Heart right ventricle (tissue), 16 donors: Measurements from ENCODE around the gene NACC2. TPM values are rescaled to one million over a fixed set of nuclear protein-coding genes. Genes with fewer than 3 reads are reported as not detected.

ENCODE experiments used
- ATAC-seq, 8 donors: fragments of 200-7000 bp; cut with Tn5 transposase; one replicate each; pipeline ENCODE4 v1.9.1; 2020; ENCODE audit warnings: mild to moderate bottlenecking in 8 of 8, moderate library complexity in 8 of 8, moderate number of reproducible peaks in 1 of 8
- DNase-seq, 2 donors: peaks; one replicate each; pipeline ENCODE4 v3.0.0-alpha.2; 2020
- H3K27ac ChIP-seq, 10 donors: fragments of 200-600 bp; sonication (generic) in 2 of 10; one replicate each; pipeline versions ENCODE4 v1.5.0 to v1.8.0; 2020 to 2022; ENCODE audit warnings: mild to moderate bottlenecking in 3 of 10
- H3K27me3 ChIP-seq, 7 donors: fragments of 200-600 bp; one replicate each; pipeline ENCODE4 v1.8.0; 2021 to 2022; ENCODE audit warnings: mild to moderate bottlenecking in 2 of 7
- H3K36me3 ChIP-seq, 9 donors: fragments of 200-600 bp; sonication (generic) in 1 of 9; one replicate each; pipeline versions ENCODE4 v1.5.0 to v1.8.0; 2020 to 2022; ENCODE audit warnings: mild to moderate bottlenecking in 2 of 9
- H3K4me1 ChIP-seq, 9 donors: fragments of 200-600 bp; sonication (generic) in 1 of 9; one replicate each; pipeline versions ENCODE4 v1.5.0 to v1.8.0; 2020 to 2022; ENCODE audit warnings: mild to moderate bottlenecking in 4 of 9
- H3K4me3 ChIP-seq, 10 donors: fragments of 200-600 bp; sonication (generic) in 2 of 10; one replicate each; pipeline versions ENCODE4 v1.5.0 to v1.8.0; 2020 to 2022; ENCODE audit warnings: mild to moderate bottlenecking in 7 of 10, moderate library complexity in 2 of 10
- H3K9me3 ChIP-seq, 11 donors: fragments of 200-600 bp in 10 of 11; sonication (generic) in 2 of 11; one replicate each; pipeline versions ENCODE4 v1.5.0 to v1.8.0; 2013 to 2022; ENCODE audit warnings: mild to moderate bottlenecking in 2 of 11, control low read depth in 1 of 11, moderate library complexity in 1 of 11
- CTCF ChIP-seq, 9 donors: fragments of 200-600 bp; sonication (generic) in 2 of 9; IDR thresholded peaks; one replicate each; pipeline versions ENCODE4 v1.5.0 to v1.8.0; 2021 to 2022; ENCODE audit warnings: antibody characterized with exemption in 9 of 9, mild to moderate bottlenecking in 5 of 9, moderate library complexity in 1 of 9
- WGBS, 2 donors: extraction: QIAGEN DNeasy Blood & Tissue Kit; methylation state at CpG; one replicate each; pipeline ENCODE4 v1.1.7; 2013; ENCODE audit warnings: inconsistent platforms in 1 of 2; 5-methylcytosine and 5-hydroxymethylcytosine counted together
- intact Hi-C, 10 donors: fragments of 100-400 bp; cut with DNase I; formaldehyde crosslinking; loops; one replicate each; pipeline versions ENCODE4 v1.11.1 to v1.14.2; 2022
- polyA plus RNA-seq, 2 donors: library from polyadenylated mRNA; stranded (reverse); fragments of 200-250 nt; gene quantifications; one replicate each; pipeline ENCODE4 v1.2.3, GENCODE V29; 2013
- total RNA-seq, 10 donors: library from RNA; stranded (reverse); fragmentation: NEBNext Ultra II Directional in 3 of 10; extraction: Animal tissue kit (Norgen Biotek cat#: 25700) in 3 of 10; gene quantifications; one replicate each; pipeline versions ENCODE4 v1.2.1 to v1.2.4, GENCODE V29; 2021 to 2023
- donor health status: Arrhythmogenic right ventricular cardiomyopathy.
- donor health status: ischemic (EF 13 %, LVEDD 7.1; RV severe dilation, severe dysfunction).
- donor health status: healthy with polysubstance abuse.
- donor health status: DM: no; HTN: yes; CAD: no.
- donor health status: DM: no; HTN: no; CAD: no.
- donor health status: ischemic (EF 25% LVEDD 6.9; RV normal size, moderate dysfunction).
- donor health status: ischemic (EF 25% LVEDD 5.7; RV mildly dilated, moderate dysfunction).
- donor health status: healthy.
- donor health status: DM: yes; HTN: yes; CAD: no.
- donor health status: Ischemic cardiomyopathy.
- donor health status: ischemic (EF 35%, LVEDD 5.7; RV mildly dilated, moderate dysfunction).
- donor health status: nonischemic (EF 11% LVEDD 7.7; RV severe dilation, severe dysfunction).
- donor health status: DM: yes; HTN: yes; CAD: no.
- donor health status: PGD.
- donor health status: ischemic (EF 29% LVEDD 5.4; RV normal size, mild dysfunction).
- donor health status: nonischemic (EF 23%, LVEDD 6.1; RV moderate dilation, normal function).

NACC2 gene
- total and polyA plus RNA-seq, 12 donors = 15.6 to 55.1 (median 39.7) TPM

- Histone ChIP-seq H3K9me3 (no peaks in the 10 kb centered on the region), H3K4me1 (peaks cover 27 to 62% (median 55%) of the 10 kb centered on the region in 9 donors), H3K4me3 (no peak overlapping the region), H3K36me3 (peaks cover 0 to 22% (median 0%) of the 10 kb centered on the region in 9 donors), H3K27ac (peak overlapping the region in 7 of 10 donors; percentile 3 to 70 (median 43)), H3K27me3 (no peaks in the 10 kb centered on the region)
- ATAC-seq = peak in 6 of 8 donors; percentile 8 to 40 (median 28)
- intact Hi-C loops = no loop called here
- TF ChIP-seq CTCF (IDR thresholded peaks at IDR 0.05) = no peak
- DNase-seq = peak in 1 of 2 donors; percentile 24
- 59 to 70% methylated on average over 6 of the region's 6 CpGs for WGBS, 2 donors
These were observed 15.2 kb downstream of the NACC2 start for GRCh38 chr9:136079916-136080246.

- Histone ChIP-seq H3K9me3 (no peaks in the 10 kb centered on the region), H3K4me3 (no peak overlapping the region), H3K27ac (peak overlapping the region in 7 of 10 donors; percentile 3 to 70 (median 43)), H3K36me3 (peaks cover 0 to 26% (median 0%) of the 10 kb centered on the region in 9 donors), H3K4me1 (peaks cover 24 to 57% (median 50%) of the 10 kb centered on the region in 9 donors), H3K27me3 (no peaks in the 10 kb centered on the region)
- DNase-seq (peak; percentile 12 to 23), ATAC-seq (peak in 6 of 8 donors; percentile 12 to 44 (median 30))
- 53 to 64% methylated on average over 16 of the region's 16 CpGs for WGBS, 2 donors
- intact Hi-C loops = no loop called here
- TF ChIP-seq CTCF (IDR thresholded peaks at IDR 0.05) = no peak
These were observed 15.7 kb downstream of the NACC2 start for GRCh38 chr9:136079211-136079915.

- peaks cover 0 to 24% (median 0%) of the 10 kb centered on the region in 9 donors for H3K36me3 ChIP-seq
- DNase-seq (peak in 1 of 2 donors; percentile 9), ATAC-seq (no peak)
- no peaks in the 10 kb centered on the region for H3K27me3 ChIP-seq
- no peak overlapping the region for H3K4me3 ChIP-seq
- peak overlapping the region in 2 of 10 donors; percentile 56 to 70 for H3K27ac ChIP-seq
- H3K4me1 ChIP-seq = peaks cover 24 to 59% (median 49%) of the 10 kb centered on the region in 9 donors
- TF ChIP-seq CTCF (IDR thresholded peaks at IDR 0.05) = no peak
- WGBS, 2 donors = 86 to 87% methylated on average over 27 of the region's 27 CpGs
- no peaks in the 10 kb centered on the region for H3K9me3 ChIP-seq
- intact Hi-C loops = no loop called here
These were observed 16.5 kb downstream of the NACC2 start for GRCh38 chr9:136078498-136079011.

- Histone ChIP-seq H3K4me3 (no peak overlapping the region), H3K36me3 (peaks cover 0 to 21% (median 0%) of the 10 kb centered on the region in 9 donors), H3K9me3 (no peaks in the 10 kb centered on the region), H3K4me1 (peaks cover 24 to 57% (median 45%) of the 10 kb centered on the region in 9 donors), H3K27me3 (no peaks in the 10 kb centered on the region), H3K27ac (no peak overlapping the region)
- DNase-seq (no peak), ATAC-seq (no peak)
- TF ChIP-seq CTCF (IDR thresholded peaks at IDR 0.05) = no peak
- 84 to 88% methylated on average over 12 of the region's 12 CpGs for WGBS, 2 donors
- intact Hi-C loops = no loop called here
These were observed 17.1 kb downstream of the NACC2 start for GRCh38 chr9:136078024-136078423.
